Liver (tissue), 9 donors: ENCODE data around the gene GAB2. TPM values are rescaled to one million over a fixed set of nuclear protein-coding genes. Genes with fewer than 3 reads are reported as not detected.

Experiments
- DNase-seq: peaks from one replicate; pipeline ENCODE4 v3.0.0-alpha.2; 2017; ENCODE audit warnings: low spot score
- H3K27ac ChIP-seq, 2 donors: one replicate each; pipeline ENCODE4 v1.7.0; 2013; ENCODE audit warnings: inconsistent platforms in 2 of 2, low read length in 2 of 2, control low read depth in 1 of 2, low read depth in 1 of 2, mild to moderate bottlenecking in 1 of 2
- H3K27me3 ChIP-seq, 4 donors: one replicate each; pipeline versions ENCODE4 v1.6.1 to v1.7.0; 2013; ENCODE audit warnings: low read length in 3 of 4, inconsistent platforms in 1 of 4, mild to moderate bottlenecking in 1 of 4, moderate library complexity in 1 of 4; ENCODE audit not compliant: control insufficient read depth in 4 of 4, insufficient read depth in 4 of 4
- H3K36me3 ChIP-seq, 4 donors: one replicate each; pipeline versions ENCODE4 v1.6.1 to v1.7.0; 2013; ENCODE audit warnings: low read length in 3 of 4, mild to moderate bottlenecking in 3 of 4, low read depth in 1 of 4, moderate library complexity in 1 of 4; ENCODE audit not compliant: control insufficient read depth in 4 of 4, insufficient read depth in 3 of 4
- H3K4me1 ChIP-seq, 4 donors: one replicate each; pipeline versions ENCODE4 v1.6.1 to v1.7.0; 2013; ENCODE audit warnings: low read length in 3 of 4, mild to moderate bottlenecking in 3 of 4, moderate library complexity in 1 of 4; ENCODE audit not compliant: control insufficient read depth in 4 of 4, insufficient read depth in 4 of 4
- H3K4me3 ChIP-seq, 3 donors: one replicate each; pipeline versions ENCODE4 v1.6.1 to v1.7.0; 2013; ENCODE audit warnings: low read length in 3 of 3, control low read depth in 1 of 3, low read depth in 1 of 3, mild to moderate bottlenecking in 1 of 3
- H3K9ac ChIP-seq, 2 donors: one replicate each; pipeline ENCODE4 v1.7.0; 2013; ENCODE audit warnings: low read length in 2 of 2, mild to moderate bottlenecking in 2 of 2, moderate library complexity in 2 of 2, control low read depth in 1 of 2, low read depth in 1 of 2
- H3K9me3 ChIP-seq, 4 donors: one replicate each; pipeline versions ENCODE4 v1.6.1 to v1.7.0; 2013; ENCODE audit warnings: low read length in 3 of 4; ENCODE audit not compliant: control insufficient read depth in 4 of 4
- ATF3 ChIP-seq: IDR thresholded peaks from 2 replicates; pipeline ENCODE4 v1.6.1; 2016; ENCODE audit warnings: antibody characterized with exemption
- CTCF ChIP-seq: fragments of 150-350 bp; IDR thresholded peaks from 2 replicates; pipeline ENCODE4 v1.5.1; 2017; ENCODE audit warnings: improper control_type of control experiment, low read depth, low read length; ENCODE audit not compliant: missing input control
- EGR1 ChIP-seq, 2 donors: IDR thresholded peaks; 2 replicates each; pipeline ENCODE4 v1.6.1; 2016 to 2018; ENCODE audit warnings: antibody characterized with exemption in 2 of 2, low read depth in 2 of 2
- FOXA1 ChIP-seq: IDR thresholded peaks from 2 replicates; pipeline ENCODE4 v1.6.1; 2016; ENCODE audit warnings: antibody characterized with exemption
- FOXA2 ChIP-seq: IDR thresholded peaks from 2 replicates; pipeline ENCODE4 v1.6.1; 2016; ENCODE audit warnings: antibody characterized with exemption
- GABPA ChIP-seq, 2 donors: IDR thresholded peaks in 1 of 2; conservative IDR thresholded peaks in 1 of 2; 2 replicates each; pipeline ENCODE4 v1.6.1; 2016; ENCODE audit warnings: antibody characterized with exemption in 2 of 2, mild to moderate bottlenecking in 1 of 2, moderate library complexity in 1 of 2
- HNF4G ChIP-seq: IDR thresholded peaks from 2 replicates; pipeline ENCODE4 v1.6.1; 2016; ENCODE audit warnings: antibody characterized with exemption
- JUND ChIP-seq, 2 donors: IDR thresholded peaks; 2 replicates each; pipeline ENCODE4 v1.6.1; 2016; ENCODE audit warnings: antibody characterized with exemption in 2 of 2
- MAX ChIP-seq: IDR thresholded peaks from 2 replicates; pipeline ENCODE4 v1.6.1; 2016; ENCODE audit warnings: antibody characterized with exemption
- NR2F2 ChIP-seq: IDR thresholded peaks from 2 replicates; pipeline ENCODE4 v1.6.1; 2016; ENCODE audit warnings: antibody characterized with exemption
- RAD21 ChIP-seq, 2 donors: IDR thresholded peaks; 2 replicates each; pipeline ENCODE4 v1.6.1; 2016; ENCODE audit warnings: antibody characterized with exemption in 2 of 2, mild to moderate bottlenecking in 2 of 2
- REST ChIP-seq: IDR thresholded peaks from 2 replicates; pipeline ENCODE4 v1.6.1; 2016; ENCODE audit warnings: antibody characterized with exemption, mild to moderate bottlenecking
- RXRA ChIP-seq, 2 donors: IDR thresholded peaks; 2 replicates each; pipeline ENCODE4 v1.6.1; 2017 to 2018; ENCODE audit warnings: antibody characterized with exemption in 2 of 2, mild to moderate bottlenecking in 1 of 2
- SP1 ChIP-seq: IDR thresholded peaks from 2 replicates; pipeline ENCODE4 v1.6.1; 2018; ENCODE audit warnings: antibody characterized with exemption, mild to moderate bottlenecking
- TAF1 ChIP-seq: conservative IDR thresholded peaks from 2 replicates; pipeline ENCODE4 v1.6.1; 2016; ENCODE audit warnings: antibody characterized with exemption, mild to moderate bottlenecking
- YY1 ChIP-seq: IDR thresholded peaks from 2 replicates; pipeline ENCODE4 v1.6.1; 2016; ENCODE audit warnings: antibody characterized with exemption, mild to moderate bottlenecking
- ZBTB33 ChIP-seq: IDR thresholded peaks from 2 replicates; pipeline ENCODE4 v1.6.1; 2016; ENCODE audit warnings: antibody characterized with exemption
- WGBS: extraction: QIAGEN DNeasy Blood & Tissue Kit; methylation state at CpG from one replicate; pipeline ENCODE4 v1.1.7; 2013; 5-methylcytosine and 5-hydroxymethylcytosine counted together
- polyA plus RNA-seq, 2 donors: library from polyadenylated mRNA; stranded (reverse) in 1 of 2; unstranded in 1 of 2; fragments of 200-250 nt in 1 of 2; fragments of >200 nt in 1 of 2; fragmentation: Nextera tagmentation in 1 of 2; extraction: Ambion mirVana in 1 of 2; gene quantifications; one replicate each; pipeline versions ENCODE4 v1.2.1 to v1.2.3, GENCODE V29; 2013 to 2015
- total RNA-seq, 2 donors: library from RNA; depleted of rRNA; stranded (reverse); fragments of >200 nt; gene quantifications; one replicate each; pipeline ENCODE4 v1.2.3, GENCODE V29; 2014
- donor health status: healthy.
- donor health status: healthy.
- donor health status: healthy.
- donor health status: healthy.
- donor health status: healthy.

GAB2 gene
- total and polyA plus RNA-seq, 4 donors = 1.3 to 3.6 (median 2.5) TPM

GRCh38 chr11:78344676-78345075 is 72.9 kb downstream of the GAB2 start:
- WGBS = 97% methylated on average over 2 of the region's 2 CpGs

More at GRCh38 chr11:78344676-78345075, 72.9 kb downstream of the GAB2 start:
- TF ChIP-seq RXRA (IDR thresholded peaks at IDR 0.05) (no peak), EGR1 (IDR thresholded peaks at IDR 0.05; ENCODE audit: low read depth in 2 of 2) (no peak), HNF4G (no peak), FOXA1 (no peak), ZBTB33 (no peak), RAD21 (IDR thresholded peaks at IDR 0.05) (no peak), ATF3 (no peak), GABPA (IDR thresholded peaks at IDR 0.05 in 1 of 2, conservative IDR thresholded peaks at IDR 0.05 in 1 of 2) (no peak), SP1 (no peak), TAF1 (no peak), REST (no peak), NR2F2 (no peak), JUND (IDR thresholded peaks at IDR 0.05) (no peak), FOXA2 (no peak), MAX (no peak), YY1 (no peak), CTCF (no peak)
- Histone ChIP-seq H3K27me3 (no peaks in the 10 kb centered on the region), H3K4me3 (no peak overlapping the region), H3K9ac (no peak overlapping the region), H3K4me1 (peaks cover 0 to 2% (median 0%) of the 10 kb centered on the region in 4 donors), H3K36me3 (no peaks in the 10 kb centered on the region), H3K9me3 (no peaks in the 10 kb centered on the region), H3K27ac (no peak overlapping the region)
- no peak for DNase-seq
